Measurements from ENCODE around the gene ULK4.

DNA sequence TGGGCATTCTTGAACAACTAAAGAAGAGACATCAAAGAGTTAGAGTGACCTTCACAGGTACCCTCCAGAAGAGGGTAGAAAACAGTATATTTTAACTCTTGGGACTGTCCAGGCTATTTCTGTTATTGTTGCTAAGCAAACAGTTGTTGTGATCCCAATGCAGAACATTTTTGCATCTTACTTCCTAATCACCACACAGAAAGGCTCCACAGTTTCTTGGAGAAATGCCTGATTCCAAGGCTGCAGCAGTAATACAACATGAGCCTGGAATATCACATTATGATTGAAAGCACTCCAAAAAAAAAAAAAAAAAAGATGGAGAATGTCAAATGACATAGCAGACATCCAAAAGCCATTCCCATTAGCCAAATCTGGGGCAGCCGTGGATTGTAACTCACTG lies 567.0 kb downstream of the ULK4 start:
- TF ChIP-seq, protein P1, sequence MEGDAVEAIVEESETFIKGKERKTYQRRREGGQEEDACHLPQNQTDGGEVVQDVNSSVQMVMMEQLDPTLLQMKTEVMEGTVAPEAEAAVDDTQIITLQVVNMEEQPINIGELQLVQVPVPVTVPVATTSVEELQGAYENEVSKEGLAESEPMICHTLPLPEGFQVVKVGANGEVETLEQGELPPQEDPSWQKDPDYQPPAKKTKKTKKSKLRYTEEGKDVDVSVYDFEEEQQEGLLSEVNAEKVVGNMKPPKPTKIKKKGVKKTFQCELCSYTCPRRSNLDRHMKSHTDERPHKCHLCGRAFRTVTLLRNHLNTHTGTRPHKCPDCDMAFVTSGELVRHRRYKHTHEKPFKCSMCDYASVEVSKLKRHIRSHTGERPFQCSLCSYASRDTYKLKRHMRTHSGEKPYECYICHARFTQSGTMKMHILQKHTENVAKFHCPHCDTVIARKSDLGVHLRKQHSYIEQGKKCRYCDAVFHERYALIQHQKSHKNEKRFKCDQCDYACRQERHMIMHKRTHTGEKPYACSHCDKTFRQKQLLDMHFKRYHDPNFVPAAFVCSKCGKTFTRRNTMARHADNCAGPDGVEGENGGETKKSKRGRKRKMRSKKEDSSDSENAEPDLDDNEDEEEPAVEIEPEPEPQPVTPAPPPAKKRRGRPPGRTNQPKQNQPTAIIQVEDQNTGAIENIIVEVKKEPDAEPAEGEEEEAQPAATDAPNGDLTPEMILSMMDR (conservative IDR thresholded peaks at IDR 0.05; ENCODE audit: low read depth, low read length): no peak
- TF ChIP-seq FOS (IDR thresholded peaks at IDR 0.05; ENCODE audit: low read depth, low read length) (no peak), POLR2A (IDR thresholded peaks at IDR 0.05; ENCODE audit: low read depth, low read length) (no peak), RAD21 (IDR thresholded peaks at IDR 0.05; ENCODE audit: low read length) (no peak), CHD1 (IDR thresholded peaks at IDR 0.05; ENCODE audit: low read depth, low read length) (no peak), BHLHE40 (IDR thresholded peaks at IDR 0.05; ENCODE audit: low read depth, low read length) (no peak), RCOR1 (IDR thresholded peaks at IDR 0.05; ENCODE audit: insufficient replicate concordance, low read length) (no peak)
- TF ChIP-seq, protein P2, sequence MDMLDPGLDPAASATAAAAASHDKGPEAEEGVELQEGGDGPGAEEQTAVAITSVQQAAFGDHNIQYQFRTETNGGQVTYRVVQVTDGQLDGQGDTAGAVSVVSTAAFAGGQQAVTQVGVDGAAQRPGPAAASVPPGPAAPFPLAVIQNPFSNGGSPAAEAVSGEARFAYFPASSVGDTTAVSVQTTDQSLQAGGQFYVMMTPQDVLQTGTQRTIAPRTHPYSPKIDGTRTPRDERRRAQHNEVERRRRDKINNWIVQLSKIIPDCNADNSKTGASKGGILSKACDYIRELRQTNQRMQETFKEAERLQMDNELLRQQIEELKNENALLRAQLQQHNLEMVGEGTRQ (IDR thresholded peaks at IDR 0.05; ENCODE audit: low read depth, low read length): no peak
- TF ChIP-seq, protein P3, sequence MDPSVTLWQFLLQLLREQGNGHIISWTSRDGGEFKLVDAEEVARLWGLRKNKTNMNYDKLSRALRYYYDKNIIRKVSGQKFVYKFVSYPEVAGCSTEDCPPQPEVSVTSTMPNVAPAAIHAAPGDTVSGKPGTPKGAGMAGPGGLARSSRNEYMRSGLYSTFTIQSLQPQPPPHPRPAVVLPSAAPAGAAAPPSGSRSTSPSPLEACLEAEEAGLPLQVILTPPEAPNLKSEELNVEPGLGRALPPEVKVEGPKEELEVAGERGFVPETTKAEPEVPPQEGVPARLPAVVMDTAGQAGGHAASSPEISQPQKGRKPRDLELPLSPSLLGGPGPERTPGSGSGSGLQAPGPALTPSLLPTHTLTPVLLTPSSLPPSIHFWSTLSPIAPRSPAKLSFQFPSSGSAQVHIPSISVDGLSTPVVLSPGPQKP (IDR thresholded peaks at IDR 0.05; ENCODE audit: borderline replicate concordance, low read depth, low read length): no peak
